ENCODE data around the gene TBC1D1. TPM values are rescaled to one million over a fixed set of nuclear protein-coding genes. Genes with fewer than 3 reads are reported as not detected.

Gene TBC1D1, protein sequence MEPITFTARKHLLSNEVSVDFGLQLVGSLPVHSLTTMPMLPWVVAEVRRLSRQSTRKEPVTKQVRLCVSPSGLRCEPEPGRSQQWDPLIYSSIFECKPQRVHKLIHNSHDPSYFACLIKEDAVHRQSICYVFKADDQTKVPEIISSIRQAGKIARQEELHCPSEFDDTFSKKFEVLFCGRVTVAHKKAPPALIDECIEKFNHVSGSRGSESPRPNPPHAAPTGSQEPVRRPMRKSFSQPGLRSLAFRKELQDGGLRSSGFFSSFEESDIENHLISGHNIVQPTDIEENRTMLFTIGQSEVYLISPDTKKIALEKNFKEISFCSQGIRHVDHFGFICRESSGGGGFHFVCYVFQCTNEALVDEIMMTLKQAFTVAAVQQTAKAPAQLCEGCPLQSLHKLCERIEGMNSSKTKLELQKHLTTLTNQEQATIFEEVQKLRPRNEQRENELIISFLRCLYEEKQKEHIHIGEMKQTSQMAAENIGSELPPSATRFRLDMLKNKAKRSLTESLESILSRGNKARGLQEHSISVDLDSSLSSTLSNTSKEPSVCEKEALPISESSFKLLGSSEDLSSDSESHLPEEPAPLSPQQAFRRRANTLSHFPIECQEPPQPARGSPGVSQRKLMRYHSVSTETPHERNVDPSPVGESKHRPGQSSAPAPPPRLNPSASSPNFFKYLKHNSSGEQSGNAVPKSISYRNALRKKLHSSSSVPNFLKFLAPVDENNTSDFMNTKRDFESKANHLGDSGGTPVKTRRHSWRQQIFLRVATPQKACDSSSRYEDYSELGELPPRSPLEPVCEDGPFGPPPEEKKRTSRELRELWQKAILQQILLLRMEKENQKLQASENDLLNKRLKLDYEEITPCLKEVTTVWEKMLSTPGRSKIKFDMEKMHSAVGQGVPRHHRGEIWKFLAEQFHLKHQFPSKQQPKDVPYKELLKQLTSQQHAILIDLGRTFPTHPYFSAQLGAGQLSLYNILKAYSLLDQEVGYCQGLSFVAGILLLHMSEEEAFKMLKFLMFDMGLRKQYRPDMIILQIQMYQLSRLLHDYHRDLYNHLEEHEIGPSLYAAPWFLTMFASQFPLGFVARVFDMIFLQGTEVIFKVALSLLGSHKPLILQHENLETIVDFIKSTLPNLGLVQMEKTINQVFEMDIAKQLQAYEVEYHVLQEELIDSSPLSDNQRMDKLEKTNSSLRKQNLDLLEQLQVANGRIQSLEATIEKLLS (N-terminal part only)
- 72.8 and 97.0 TPM in 2 replicates for total RNA-seq (2014; rRNA removed; shearing (Covaris generic))

GRCh38 chr4:37890801-37891259, at the start of gene TBC1D1:
TBC1D1 (plus strand) TSS chr4:37891084; CDS start chr4:37902096, 11,012 bp downstream.
- peak; percentile 39 for DNase-seq (ENCODE audit: low spot score)

GRCh38 chr4:37844204-37844603, 46.7 kb upstream of the TBC1D1 start:
- DNase-seq (ENCODE audit: low spot score) = no peak

GRCh38 chr4:37845201-37845600, 45.7 kb upstream of the TBC1D1 start:
- no peak for DNase-seq (ENCODE audit: low spot score)

DNA sequence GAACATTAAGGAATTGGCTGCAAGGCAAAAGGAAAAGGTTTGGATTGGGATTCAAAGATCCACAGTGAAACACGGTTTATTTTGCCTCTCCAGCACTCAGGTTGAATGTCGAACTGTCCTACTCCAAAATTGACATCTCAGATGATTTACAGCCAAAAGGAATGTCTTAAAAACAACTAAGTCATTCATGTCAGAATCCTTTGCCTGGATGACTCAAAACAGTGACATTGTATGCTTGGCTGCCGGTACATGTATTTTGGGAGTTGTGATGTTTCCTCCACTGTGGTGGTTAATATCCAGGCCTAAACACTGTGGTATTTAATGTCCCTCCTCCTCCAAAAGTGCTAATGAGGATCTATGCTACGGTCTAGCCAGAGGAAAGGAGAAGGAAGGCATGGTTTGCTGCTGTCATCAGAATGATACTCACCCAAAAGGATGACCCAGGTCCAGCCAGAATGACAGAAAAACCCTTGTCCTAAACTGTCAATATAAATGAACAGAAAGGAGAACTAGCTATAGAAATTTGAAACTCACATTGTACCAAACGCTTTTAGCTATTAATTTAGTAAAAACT, 43.5 kb upstream of the TBC1D1 start:
- no peak for DNase-seq (ENCODE audit: low spot score)

DNA sequence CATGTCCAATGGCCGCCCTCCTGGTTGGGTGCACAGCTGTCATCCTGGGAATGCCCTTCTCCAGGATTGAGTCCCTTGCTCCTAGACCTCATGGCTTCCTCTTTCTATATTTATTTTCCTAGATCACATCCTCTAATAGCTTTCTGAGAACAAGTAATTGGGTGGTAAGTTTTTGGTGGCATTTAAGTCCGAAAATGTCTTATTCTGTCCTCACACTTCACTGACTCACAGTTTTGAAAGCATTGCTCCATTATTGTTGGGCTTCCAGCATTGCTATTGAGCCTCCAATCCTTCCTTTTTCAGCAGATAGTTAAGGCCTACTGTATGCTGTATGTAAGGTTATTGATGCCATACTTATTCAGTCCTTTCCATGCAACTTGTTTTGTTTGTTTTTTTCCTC, 38.5 kb upstream of the TBC1D1 start:
- DNase-seq (ENCODE audit: low spot score) = no peak

DNA sequence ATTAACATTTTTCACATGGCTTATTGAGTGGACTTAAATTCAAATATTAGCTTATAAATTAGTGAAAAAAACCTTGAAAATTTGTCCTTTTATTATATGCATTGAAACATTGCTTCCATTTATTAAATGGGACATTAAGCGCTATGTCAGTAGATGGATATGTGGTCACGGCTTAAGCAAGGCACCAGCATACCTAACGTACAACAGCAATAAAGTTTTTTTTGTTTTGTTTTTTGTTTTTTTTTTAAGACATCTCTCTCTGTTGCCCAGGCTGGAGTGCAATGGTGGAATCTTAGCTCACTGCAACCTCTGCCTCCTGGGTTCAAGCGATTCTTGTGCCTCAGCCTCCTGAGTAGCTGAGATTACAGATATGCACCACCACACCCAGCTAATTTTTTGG, 32.8 kb upstream of the TBC1D1 start:
- DNase-seq (ENCODE audit: low spot score) = no peak

- DNase-seq (ENCODE audit: low spot score) = no peak
These were observed 32.0 kb upstream of the TBC1D1 start for GRCh38 chr4:37858872-37859271.

GRCh38 chr4:37860266-37860665, 30.6 kb upstream of the TBC1D1 start:
- DNase-seq (ENCODE audit: low spot score) = no peak

- no peak for DNase-seq (ENCODE audit: low spot score)
These were observed 27.9 kb upstream of the TBC1D1 start for GRCh38 chr4:37862961-37863360.

- no peak for DNase-seq (ENCODE audit: low spot score)
These were observed 26.1 kb upstream of the TBC1D1 start for GRCh38 chr4:37864786-37865185.

DNA sequence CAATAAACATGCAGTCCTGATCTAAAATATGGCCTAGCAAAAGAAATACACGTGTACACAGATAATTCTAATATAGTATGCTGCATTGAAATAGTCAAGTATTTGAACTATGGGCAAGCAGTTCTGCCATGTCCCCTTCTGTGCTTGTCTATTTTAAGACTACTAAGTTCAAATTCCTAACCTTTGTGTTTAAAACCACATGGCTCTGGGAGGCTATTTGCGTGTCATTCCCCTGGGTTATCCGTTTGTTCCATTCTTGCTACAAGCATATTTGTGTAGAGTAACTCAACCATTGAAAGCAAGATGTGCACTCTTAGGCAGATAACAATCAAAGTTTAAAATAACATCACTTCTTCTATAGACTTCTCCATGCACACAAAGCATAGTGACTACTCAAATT, 25.4 kb upstream of the TBC1D1 start:
- DNase-seq (ENCODE audit: low spot score) = no peak

DNA sequence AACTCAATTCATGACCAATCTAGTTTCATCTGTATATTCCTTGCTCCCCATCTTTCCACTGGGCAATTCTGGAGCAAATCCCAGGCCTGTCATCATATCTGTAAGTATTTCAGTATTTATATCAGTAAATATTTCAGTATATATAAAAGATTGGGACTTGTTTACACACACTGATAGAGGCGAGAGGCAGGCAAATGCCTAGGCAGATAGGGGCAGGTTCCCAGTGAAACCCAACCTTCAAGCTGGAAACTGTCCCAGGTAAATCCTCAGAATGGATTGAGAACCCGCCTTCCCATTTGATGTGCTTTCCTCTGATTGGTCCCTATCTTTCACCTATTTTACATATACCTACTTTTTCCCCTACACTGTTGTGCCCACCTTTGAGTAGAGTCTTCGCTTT, 23.8 kb upstream of the TBC1D1 start:
- DNase-seq (ENCODE audit: low spot score) = no peak

GRCh38 chr4:37868238-37868637, 22.6 kb upstream of the TBC1D1 start:
- DNase-seq (ENCODE audit: low spot score) = no peak

DNA sequence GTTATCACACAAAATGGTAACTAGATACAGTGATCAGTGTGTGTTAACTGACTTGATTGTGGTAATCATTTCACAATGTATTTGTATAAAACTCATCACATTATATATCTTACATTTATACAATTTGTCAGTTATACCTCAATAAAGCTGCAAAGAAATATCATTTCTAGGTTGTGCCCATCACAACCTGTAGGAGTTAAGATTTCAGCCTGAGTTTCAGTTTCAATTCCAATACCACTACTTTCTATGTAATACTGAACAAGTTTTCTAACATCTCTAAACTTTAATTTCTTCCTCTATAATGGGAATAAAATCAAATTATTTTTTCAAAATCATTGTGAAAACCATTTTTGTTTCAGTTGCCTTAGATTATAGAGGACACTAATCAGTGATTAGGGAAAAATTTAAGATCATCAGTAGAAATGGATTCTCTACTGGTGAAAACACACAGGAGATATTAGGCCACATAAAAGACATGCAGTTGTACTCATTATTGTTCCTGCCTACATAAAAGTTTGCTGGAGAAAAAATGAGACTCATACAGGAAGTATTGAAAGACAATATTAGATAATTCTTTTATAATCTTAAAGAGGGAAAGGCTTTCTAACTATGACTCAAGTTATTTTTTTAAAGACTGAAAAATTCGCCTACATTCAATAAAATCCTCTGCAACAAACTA, 18.4 kb upstream of the TBC1D1 start:
- DNase-seq (ENCODE audit: low spot score) = no peak

DNA sequence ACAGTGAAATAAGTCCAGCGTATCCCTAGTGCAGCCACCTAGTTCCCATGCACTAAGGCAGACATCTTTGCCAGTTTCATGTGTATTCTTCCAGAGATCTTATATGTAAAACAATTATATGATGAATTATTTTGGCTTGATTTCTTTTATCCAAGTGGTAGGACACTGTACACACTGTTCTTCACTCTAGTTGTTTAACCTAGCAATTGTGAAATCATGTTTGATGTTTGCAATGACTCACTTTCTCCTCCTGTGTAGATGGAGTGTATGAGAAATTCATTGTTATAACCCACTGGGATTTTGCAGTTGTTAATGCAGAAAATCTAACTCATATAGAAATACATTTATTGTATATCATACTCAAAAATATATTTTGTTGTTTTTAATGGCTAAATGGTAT, 17.5 kb upstream of the TBC1D1 start:
- DNase-seq (ENCODE audit: low spot score) = no peak

GRCh38 chr4:37876156-37876555, 14.7 kb upstream of the TBC1D1 start:
- DNase-seq (ENCODE audit: low spot score) = no peak

DNA sequence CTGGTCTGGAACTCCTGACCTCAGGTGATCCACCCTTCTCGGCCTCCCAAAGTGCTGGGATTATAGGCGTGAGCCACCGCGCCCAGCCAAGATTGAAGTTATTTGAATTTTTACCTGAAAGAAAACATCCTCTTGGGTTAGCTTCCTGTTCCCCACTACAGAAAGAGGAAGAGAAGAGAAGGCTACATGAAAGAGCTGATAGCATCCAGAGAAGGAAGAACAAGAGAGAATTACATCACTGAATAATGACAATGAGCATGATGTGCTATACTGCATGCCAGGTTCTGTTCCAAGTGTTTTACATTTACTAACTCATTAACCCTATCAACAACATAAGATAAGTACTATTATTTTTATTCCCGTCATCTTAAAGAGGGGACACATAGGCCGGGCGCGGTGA, 11.5 kb upstream of the TBC1D1 start:
- DNase-seq (ENCODE audit: low spot score) = no peak

- DNase-seq (ENCODE audit: low spot score) = no peak
These were observed 9.1 kb upstream of the TBC1D1 start for GRCh38 chr4:37881811-37882210.

DNA sequence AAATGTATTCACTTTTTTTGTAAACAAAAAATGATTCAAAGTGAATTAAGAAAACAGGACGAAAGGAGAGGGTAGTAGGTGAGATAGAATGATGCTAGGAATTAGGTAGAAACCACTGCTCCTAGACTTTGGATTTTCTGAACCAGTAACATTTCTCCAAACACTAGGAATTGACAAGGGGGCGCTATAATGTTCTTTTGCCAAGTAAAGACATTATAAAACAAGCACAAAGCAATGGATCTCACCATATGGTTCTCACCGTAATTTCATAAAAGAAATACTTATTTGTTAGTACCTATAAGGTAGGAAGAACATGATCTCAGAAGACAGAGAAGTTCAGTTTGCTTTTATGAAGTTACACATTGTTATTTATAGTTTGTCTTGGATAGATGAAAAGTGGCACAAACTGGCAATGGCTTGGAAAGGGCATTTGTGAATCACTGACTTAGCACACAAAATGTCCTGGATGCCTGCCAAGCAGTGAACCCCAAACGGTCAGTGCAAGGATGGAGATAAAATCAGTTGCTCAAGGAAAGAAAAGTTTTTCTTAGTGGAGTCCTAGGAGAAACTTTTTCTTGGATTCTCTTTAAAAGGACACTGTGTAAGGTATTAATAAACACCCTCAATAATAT, 8.1 kb upstream of the TBC1D1 start:
- peak; percentile 15 for DNase-seq (ENCODE audit: low spot score)

DNA sequence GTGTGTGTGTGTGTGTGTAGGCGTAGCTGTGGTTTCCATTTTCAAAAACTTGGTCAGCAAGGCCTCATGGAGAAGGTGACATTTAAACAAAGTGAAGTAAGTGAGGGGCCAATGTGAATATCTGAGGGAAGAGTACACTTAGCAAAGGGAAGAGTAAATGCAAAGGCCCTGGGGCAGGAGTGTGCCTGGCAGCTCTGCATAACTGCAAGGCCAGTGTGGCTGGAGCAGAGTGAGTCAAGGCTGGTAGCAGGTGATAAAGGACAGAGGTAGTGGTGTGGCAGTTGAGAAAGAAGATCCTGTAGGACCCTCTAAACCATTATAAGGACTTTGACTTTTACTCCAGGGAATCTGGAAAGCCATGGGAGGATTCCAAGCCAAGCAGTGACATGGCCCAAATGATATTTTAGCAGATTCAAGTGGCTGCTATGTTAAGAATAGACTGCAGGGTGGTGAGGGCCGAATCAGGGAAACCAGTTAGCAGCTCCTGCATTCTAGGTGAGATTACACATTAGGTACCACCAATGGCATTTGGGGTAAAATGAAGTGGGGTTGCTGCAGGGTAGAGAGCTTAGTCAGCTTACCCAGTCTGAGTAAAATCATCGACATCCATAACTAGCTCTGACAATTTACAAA, 5.9 kb upstream of the TBC1D1 start:
- no peak for DNase-seq (ENCODE audit: low spot score)

Measured in A172 (cell line).